HG03457 (cell line): ENCODE measurements around the gene CHFR.
A peak's percentile ranks its signal among the peaks of the same experiment; 100 is the strongest.
"Not testable (repeated sequence)": the region's sequence is repeated elsewhere in the genome, so short reads cannot be mapped to it uniquely, and the experiment has no call there.

ENCODE experiments used
- ATAC-seq: cut with Tn5 transposase; IDR thresholded peaks from one replicate; pipeline ENCODE4 v1.9.1; 2021; ENCODE audit warnings: moderate number of reproducible peaks; ENCODE audit not compliant: unreplicated experiment

CHFR gene

DNA sequence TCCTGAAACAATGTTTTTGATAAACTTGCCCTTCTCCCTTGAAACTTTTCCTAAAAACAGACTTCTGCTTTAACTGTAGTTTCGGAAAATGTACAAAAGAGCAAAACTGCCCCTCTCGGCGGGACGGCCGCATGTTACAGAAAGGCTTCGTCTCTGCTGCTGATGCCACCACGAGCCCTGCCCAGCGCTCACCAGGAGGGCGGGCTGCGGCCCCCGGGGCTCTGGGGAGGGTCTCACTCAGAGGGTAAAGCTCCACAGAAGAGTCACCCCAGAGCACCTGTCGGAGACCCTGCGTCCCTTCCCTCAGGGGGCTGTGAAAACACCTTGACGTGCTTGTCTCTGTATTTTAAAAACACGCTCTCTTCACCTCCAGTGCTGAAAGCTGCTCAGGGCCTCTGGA is 46.3 kb downstream of the CHFR start:
- no peak for ATAC-seq

DNA sequence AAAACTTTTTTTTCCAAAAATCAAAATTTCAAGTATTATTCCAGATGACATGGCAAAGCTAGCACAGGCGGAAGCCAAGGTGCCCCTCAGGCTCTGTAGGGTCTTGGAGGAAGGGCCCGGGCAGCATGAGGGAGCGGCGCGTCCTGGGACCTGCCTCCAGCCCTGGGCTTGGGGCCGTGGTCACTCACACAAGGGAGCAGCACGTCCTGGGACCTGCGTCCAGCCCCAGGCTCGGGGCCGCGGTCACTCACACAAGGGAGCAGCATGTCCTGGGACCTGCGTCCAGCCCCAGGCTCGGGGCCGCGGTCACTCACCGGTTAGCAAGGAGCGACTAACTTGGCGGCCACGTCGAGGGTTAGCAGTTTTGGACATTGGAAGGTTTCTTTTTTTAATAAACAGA is 46.9 kb downstream of the CHFR start:
- no peak for ATAC-seq

DNA sequence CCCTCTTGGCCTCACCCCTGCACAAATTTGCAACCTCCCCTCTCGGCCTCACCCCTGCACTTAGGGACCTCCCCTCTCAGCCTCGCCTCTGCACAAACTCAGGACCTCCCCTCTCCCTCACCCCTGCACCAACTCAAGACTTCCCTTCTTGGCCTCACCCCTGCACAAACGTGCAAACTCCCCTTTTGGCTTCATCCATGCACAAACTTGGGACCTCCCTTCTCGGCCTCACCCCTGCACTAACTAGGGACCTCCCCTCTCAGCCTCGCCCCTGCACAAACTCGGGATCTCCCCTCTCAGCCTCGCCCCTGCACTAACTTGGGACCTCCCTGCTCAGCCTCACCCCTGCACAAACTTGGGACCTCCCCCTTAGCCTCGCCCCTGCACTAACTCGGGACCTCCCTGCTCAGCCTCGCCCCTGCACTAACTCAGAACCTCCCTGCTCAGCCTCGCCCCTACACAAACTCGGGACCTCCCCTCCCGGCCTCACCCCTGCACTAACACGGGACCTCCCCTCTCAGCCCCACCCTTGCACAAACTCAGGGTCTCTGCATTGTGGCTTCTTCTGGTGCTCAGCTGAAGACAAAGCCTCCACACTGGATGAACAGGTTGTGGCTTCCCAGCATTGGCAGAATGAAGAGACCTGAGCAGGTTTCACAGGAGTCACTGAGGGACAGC is 47.7 kb downstream of the CHFR start:
- no peak for ATAC-seq

DNA sequence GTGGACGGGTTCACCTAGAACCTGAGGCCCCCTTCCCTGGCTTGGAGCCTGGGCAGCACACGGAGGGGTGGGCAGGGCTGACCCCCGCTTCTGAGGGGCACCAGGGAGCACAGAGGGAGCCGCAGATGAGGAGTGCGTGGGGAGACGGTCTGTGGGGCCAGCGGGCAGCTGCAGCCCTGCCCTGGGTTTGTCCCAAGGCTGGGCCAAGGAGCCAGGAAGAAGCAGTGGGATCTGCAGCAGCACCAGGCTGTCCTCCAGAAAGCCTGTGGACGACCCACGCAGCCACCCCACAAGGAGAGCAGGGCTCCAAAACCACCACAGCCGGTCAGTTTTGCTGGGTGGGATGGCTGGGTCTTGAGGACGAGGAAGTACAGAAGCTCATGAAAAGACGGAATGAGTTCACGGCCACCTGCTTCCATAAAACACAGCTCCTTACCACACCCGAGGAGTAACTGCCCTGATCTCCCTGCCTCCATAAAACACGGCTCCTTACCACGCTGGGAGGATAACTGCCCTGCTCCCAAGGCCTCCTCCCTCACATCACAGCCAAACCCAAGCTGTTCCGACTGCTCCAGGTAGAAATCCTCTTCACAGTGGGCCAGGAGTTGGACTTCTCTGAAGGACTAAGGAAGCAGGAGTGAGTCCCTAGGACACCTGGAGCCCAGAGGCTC is 48.9 kb downstream of the CHFR start:
- ATAC-seq, result no peak

DNA sequence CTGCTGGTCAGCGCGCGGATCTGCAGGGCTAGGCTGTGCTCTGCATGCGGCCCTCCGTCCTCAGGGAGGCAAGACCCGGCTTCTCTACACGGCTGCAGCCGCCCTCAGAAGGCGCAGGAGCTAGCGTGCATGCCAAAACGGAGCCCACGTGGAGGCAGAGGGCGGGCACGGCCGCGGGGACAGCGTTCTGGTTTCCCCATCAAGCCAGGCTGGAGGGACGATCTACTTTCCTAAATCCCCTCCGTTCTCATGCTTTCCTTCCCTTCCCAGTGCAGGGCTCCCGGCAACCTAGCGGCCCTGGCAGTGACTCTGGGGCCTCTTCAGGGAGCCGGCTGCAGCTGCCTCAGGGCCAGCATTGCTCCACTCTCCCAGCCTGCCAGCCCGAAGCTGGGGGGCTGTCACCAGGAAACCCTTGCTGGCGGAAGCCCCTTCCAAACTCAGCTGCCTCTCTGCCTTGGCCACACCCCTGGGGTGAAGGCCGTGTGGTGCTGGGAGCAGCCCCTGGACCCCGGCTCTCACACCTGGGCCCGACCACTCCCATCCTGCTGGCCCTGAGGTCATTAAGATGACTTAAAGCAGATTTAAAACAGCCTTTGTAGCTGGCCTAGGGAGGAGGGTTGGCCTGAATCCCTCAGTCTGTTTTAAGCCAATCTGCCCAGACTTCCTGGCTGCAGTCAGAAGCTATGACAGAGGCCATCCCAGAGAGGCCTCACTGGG is 49.6 kb downstream of the CHFR start:
- ATAC-seq, result no peak

DNA sequence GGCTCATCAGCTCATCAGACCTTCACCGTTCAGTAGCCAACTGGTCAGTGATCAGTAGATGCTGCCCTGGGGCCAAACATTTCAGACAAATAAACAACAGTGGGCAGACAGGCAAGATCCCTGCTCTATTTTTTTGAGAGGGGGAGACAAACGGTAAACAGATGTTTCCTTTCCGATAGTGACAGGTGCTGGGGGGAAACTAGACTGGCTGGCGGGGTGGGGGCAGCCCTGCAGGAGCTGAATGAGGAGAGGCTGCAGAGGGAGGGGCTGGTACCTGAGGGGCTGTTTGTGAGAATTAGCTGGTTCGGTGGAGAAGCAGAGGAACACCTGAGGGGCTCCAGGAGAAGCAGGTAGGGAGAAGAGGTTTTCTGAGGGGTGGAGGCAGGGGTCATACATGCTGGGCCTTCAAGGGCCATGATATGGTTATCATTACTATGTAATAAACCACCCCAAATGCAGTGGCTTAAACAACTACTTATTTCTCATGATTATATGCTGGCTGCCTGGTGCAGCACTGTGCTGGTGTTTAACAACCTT is 50.5 kb downstream of the CHFR start:
- ATAC-seq, result no peak

DNA sequence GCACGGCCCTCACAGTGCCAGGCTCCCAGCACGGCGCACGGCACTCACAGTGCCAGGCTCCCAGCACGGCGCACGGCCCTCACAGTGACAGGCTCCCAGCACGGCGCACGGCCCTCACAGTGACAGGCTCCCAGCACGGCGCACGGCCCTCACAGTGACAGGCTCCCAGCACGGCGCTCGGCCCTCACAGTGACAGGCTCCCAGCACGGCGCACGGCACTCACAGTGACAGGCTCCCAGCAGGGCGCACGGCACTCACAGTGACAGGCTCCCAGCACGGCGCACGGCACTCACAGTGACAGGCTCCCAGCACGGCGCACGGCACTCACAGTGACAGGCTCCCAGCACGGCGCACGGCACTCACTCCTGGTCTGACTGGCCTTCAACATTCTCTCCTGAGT is 51.2 kb downstream of the CHFR start:
- ATAC-seq, result not testable (repeated sequence)

DNA sequence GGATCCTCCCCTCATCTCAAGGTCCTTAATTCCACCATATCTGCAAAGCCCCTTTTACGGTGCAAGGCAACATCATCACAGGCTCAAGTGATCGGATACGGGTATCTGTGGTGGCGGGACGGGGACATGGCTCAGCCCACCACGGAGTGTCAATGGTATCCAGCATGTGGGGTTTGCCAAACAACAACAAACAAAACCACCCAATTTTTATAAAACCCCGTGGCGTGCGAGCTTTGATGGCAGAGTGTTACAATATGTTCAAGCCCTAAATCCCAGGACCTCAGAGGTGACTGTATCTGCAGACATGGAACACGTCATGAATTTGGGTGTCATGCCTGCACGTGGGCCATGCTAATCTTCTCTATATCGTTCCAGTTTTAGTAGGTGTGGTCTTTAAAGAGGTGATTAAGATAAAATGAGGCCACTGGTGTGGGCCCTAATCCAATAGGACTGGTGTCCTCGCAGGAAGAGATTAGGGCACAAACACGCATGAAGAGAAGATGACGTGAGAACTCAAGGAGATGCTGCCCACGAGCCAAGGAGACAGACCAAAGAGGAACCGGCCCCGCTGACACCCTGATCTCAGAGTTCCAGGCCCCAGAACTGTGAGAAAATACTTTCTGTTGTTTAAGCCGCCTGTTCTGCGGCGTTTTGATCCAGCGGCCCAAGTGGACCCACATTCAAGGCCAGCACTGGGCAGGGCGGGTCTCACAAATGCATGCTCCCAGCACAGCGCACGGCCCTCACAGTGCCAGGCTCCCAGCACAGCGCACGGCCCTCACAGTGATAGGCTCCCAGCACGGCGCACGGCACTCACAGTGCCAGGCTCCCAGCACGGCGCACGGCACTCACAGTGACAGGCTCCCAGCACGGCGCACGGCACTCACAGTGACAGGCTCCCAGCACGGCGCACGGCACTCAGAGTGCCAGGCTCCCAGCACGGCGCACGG is 52.1 kb downstream of the CHFR start:
- ATAC-seq, result no peak

DNA sequence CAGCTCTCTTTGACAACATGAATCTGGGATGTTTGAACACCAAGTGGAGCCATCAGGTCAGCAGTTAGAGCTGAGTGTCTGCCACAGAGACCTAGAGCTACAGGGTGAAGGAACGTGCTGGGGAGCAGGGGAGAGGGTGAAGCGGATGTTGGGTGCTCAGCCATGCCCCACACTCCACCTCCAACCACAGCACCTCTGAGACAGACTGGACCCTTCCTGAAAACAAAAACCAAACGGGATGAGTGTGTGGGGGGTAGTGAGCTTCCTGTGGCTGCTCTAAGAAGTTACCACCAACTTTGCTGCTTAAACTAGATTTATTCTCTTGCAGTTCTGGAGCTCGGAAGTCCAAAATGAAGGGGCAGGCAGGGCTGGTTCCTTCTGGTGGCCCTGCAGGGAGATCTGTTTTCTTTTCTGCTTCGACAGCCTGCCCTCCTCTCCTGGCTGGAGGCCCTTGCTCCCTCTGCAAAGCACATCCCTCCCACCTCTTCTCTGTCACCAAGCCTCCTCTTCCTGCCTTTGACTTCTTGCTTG is 53.2 kb downstream of the CHFR start:
- ATAC-seq, result no peak

DNA sequence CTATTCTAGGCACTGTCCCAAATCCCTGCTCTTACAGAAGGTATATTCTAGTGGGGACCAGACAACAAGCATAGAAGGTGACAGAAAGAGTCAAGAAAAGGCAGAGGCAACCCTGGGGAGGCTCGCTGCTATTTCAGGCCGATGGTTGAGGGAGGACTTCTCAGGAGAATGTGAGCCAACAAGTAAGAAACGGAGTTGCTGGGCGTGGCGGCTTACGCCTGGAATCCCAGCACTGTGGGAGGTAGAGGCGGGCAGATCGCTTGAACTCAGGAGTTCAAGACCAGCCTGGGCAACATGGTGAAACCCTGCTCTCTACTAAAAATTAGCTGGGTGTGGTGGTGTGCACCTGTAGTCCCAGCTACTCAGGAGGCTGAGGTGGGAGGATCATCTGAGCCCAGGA is 54.1 kb downstream of the CHFR start:
- ATAC-seq, result no peak

DNA sequence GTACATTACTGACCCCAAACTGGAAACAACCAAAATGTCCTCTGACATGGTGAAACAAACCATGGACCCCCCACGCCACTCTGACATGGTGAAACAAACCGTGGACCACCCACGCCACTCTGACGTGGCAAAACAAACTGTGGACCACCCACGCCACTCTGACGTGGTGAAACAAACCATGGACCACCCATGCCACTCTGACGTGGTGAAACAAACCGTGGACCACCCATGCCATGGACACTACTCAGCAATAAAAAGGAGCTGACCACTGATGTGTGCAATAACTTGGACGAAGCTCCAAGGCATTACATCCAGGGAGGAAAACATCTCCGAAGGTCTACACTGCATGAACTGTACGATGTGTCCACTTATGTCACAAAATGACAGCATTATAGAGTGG is 55.6 kb downstream of the CHFR start:
- no peak for ATAC-seq

DNA sequence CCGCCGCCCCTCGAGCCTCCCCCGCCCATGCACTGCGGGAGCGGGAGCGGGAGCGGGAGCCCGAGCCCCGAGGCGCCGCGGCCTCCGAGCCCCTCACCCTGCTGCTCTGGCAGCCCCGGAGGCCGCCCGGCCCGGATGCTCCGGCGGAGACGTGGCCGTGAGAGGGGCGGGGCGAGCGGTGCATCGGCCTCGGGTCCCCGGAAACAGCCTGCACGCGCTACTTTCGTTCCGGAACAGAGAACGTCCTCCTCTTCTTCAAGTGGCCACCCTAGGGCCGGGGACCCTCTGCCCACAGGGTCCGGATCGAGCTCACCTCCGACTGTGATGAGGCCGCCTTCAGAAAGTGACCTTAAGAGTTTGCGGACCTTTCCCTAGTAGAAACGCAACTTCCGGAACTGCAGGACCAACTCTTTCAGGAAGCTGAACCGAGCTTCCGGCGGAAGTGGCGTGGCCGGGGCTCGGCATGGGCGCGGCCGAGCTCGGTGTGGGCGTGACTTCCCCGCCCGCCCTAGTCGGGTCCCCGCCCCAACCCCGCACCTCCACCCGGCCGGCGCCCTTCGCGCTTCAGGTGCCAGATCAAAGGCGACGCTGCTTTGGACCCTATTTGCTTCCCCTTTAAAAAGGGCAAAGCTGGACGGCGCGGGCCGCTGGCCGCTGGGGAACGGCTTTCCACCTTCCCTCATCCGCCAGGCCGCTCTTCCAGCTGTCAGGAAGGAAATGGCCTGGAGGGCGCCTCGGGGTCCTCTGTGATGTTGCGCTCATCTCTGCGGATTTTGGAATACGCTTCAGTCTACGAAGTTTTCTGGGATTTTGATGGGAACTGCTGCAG is 58.5 kb downstream of the CHFR start, which contains the start of gene GOLGA3:
GOLGA3 (minus strand) TSS at position 164 of the 829 bp plus-strand sequence. CDS start 6,741 bp downstream, outside the sequence.
- ATAC-seq, result peak; percentile 73

DNA sequence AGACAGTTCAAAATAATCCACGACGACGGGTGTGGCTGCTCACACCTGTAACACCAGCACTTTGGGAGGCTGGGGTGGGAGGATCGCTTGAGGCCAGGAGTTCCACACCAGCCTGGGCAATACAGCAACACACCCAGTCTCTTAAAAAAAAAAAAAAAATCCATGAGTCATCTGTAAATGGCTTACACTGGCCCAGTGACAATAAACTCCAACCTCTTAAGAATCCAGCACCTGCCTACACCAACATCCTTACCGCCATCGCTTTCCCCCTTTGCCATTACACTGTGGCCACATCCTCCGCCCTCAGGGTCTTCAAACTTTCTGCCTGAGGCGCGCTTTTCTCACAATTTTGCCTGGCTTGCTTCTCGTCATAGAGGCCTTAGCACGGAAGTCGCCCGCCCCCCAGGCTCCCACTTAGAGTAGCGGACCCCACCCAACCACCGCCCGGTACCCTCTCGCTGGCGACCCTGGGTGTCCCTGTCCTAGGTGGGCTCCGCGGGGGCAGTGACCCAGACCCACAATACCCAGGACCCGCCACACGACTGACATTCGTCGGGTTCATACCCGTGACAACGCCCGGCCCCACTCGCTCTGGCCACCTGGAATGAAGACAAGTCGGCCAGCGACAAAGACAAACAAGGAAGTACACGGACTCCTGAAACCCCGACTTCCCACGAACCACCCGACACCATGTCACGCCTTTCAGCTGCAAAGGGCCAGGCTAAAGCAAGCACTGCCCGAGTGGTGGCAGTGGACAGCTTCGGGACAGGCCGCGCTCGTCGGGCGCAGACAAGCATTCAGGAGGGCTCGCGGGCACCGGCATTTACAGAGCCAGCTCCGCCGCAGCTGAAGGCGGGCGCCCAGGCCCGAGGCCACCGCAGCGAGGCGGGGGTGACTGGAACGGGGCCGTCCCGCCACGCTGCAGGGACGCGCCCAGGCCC is 59.4 kb downstream of the CHFR start:
- ATAC-seq, result peak; percentile 13

DNA sequence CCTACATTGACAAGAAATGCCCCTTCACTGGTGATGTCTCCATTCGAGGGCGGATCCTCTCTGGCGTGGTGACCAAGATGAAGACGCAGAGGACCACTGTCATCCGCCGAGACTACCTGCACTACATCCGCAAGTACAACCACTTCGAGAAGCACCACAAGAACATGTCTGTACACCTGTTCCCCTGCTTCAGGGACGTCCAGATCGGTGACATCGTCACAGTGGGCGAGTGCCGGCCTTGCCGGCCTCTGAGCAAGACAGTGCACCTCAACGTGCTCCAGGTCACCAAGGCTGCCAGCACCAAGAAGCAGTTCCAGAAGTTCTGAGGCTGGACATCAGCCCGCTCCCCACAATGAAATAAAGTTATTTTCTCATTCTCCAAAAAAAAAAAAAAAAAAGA is 61.5 kb downstream of the CHFR start:
- no peak for ATAC-seq

DNA sequence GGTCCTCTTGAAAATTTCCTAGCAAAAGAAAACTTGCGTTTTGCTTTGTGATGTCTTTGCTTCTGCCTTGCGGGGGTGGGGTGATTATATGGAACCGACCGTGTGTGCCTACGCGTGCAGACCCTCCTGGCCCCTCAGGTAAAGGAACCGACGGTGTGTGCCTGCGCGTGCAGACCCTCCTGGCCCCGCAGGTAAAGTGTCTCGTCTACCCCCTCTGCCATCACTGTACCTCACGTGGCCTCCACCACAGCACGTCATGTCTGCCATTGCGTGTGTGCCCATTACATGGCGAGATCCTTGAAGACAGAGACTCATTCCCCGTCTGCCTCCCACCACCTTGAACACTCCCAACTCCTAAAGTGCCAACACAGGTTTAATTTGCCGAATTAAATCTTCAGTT is 62.3 kb downstream of the CHFR start:
- no peak for ATAC-seq

DNA sequence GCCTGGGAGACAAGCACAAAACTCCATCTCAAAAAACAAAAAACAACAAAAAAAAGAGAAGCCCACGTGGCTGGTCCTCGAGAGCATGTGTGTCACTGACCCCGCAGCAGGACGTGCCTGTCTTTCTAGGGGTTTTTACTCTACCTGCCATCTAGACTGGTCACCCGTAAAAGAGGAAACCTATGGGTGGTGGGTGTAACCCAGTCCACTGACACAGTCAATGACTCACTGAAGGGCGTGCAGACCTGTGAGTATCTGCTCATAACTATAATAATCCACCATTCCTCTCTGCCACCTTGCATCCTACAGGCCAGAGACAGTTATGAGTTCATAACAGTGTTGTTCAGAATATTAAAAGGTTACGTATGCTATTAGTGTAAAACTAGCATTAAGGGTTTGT is 63.4 kb downstream of the CHFR start:
- no peak for ATAC-seq

DNA sequence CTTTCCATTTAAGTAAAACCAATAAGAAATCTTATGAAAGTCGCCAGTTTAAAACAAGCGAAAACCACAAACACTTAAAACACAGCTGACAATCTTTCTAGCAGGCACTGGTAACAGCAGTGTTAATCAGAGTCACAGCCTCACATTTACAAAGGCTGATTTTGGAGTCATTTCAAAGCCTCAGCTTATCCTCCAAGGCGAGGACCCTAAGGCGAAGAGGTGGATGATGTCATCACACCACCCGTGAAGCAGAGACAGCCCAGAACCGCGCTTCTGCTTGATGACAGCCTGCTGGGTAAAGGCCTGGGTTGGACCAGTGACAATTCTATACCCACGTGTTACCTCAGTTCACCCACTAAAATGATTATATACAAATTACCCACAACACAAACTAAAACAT is 68.8 kb downstream of the CHFR start:
- ATAC-seq, result no peak

DNA sequence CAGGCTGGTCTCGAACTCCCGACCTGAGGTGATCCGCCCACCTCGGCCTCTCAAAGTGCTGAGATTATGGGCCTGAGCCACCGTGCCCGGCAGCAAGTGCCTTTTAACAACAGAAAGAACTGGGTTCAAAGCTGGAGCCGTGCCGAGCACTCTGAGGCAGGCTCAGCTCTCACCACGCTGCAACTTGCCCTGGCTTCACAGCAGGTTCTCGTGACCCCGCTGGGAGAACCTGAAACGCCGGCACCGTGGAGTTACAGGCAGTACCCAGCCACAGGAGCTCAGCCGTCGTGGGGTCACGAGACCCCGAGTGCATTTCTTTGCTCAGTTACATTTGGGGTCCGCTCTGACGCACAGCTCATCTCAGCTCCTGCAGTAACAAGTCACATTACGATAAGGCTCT is 73.2 kb downstream of the CHFR start:
- ATAC-seq, result no peak
